IPS-11a (cell line): ENCODE measurements around the gene FIGN.

Experiments used
- H3K4me3 ChIP-seq: one replicate; pipeline ENCODE4 v1.5.1; 2013; ENCODE audit warnings: low read depth, low read length, control low read depth

FIGN gene

GRCh38 chr2:163711699-163712098, 24.1 kb downstream of the FIGN start:
- no peak overlapping the region for H3K4me3 ChIP-seq

DNA sequence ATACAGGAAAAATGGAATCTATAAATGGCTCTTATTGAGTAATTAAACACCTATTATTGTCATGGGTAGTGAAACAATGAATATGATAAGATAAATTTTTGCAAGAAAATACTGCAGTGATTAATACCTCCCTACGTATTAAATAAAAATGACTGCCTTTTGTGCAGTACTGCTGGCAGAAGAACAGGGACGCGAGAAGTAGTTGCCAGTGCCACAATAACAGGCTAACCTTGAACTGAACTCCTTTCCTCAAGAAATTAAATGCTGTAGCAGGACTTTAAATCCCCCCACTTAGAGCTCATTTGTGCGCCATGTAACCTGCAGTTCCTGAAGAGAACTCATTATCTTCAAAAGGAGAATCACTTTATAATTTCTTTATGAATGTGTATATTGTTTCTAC, 24.6 kb downstream of the FIGN start:
- H3K4me3 ChIP-seq, result no peak overlapping the region

DNA sequence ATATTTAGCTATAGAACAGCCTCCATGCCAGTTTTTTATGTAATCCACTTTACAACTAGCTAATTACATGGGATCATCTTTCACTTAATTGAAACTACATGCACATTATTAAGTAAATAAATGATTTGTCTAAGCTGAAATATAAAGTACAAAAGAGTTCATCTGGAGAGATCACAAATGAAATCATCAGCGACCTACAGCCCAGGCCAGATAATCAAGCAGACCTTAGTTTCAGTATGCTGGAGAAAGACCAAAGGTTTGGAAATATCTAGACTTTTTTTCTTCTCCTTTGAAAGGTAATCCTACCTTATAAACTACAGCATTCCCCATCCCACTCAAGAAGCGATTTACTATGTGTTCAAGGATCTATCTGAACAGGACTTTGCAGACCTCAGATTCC, 26.5 kb downstream of the FIGN start:
- no peak overlapping the region for H3K4me3 ChIP-seq

GRCh38 chr2:163708265-163708664, 27.5 kb downstream of the FIGN start:
- no peak overlapping the region for H3K4me3 ChIP-seq

DNA sequence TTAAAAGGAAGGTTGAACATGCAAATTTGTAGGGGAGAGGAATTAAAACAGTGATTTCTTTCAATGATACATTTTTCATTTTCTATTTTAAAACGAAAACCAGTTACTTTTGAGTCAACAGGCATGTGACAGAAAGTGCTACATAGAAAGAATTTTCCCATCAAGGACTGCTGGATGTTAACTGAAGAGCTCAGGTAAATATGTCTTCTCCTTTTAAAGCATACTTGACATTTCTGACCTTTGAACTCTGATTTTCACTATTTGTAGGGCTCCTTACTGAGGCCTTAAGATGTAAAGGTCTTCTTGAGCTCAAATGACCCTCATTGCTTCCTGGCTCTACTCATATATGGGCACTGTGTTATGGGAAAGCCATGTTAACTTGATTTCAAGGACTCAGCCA, 32.4 kb downstream of the FIGN start:
- no peak overlapping the region for H3K4me3 ChIP-seq

GRCh38 chr2:163701399-163702195, 34.2 kb downstream of the FIGN start:
- H3K4me3 ChIP-seq, result no peak overlapping the region

- H3K4me3 ChIP-seq, result no peak overlapping the region
Observed at GRCh38 chr2:163698857-163699256, 37.0 kb downstream of the FIGN start.

- H3K4me3 ChIP-seq, result no peak overlapping the region
Observed at GRCh38 chr2:163697846-163698637, 37.8 kb downstream of the FIGN start.

- H3K4me3 ChIP-seq, result no peak overlapping the region
Observed at GRCh38 chr2:163697429-163697828, 38.4 kb downstream of the FIGN start.

- H3K4me3 ChIP-seq, result no peak overlapping the region
Observed at GRCh38 chr2:163693484-163693883, 42.3 kb downstream of the FIGN start.

DNA sequence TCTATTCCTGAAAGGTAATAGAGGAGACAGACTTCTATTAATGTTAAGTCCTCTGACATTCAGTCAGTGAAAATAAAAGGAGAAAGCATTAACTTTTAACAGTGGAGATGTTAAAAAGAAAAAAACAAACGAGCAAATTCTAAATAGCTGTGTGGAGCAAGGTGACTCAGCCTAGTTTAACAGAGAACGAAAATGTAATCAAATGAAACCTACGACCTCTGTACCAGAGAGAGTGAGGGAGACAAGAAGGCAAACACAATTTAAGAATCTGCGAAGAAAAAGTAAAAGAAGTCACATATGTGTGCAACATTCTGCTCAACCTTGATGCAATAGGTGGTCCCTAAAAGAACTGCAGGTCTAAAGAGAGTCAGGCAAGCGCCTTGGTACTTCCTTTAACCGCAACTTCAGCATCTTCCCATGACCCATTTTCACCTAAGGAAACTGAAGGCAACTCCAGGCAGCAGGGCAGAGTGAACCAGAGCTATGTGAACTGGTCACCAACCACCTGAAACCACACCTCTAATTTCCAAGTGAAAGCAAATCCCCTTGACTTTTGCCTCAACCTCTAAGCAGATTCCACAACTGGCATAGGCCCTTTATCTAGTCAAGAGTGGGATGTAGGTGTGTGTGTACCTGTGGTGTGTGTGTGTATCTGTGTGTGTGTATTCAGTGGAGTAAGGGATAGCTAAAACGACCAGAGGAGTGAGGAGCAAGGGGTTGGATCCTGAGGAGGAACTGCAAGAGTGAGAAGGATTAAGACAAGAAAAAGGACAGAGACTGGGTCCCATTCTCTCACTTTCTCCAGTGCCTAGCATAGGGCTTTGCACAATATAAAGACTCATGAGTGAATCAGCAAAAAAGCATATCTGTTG, 43.0 kb downstream of the FIGN start:
- no peak overlapping the region for H3K4me3 ChIP-seq

GRCh38 chr2:163692081-163692480, 43.7 kb downstream of the FIGN start:
- no peak overlapping the region for H3K4me3 ChIP-seq

DNA sequence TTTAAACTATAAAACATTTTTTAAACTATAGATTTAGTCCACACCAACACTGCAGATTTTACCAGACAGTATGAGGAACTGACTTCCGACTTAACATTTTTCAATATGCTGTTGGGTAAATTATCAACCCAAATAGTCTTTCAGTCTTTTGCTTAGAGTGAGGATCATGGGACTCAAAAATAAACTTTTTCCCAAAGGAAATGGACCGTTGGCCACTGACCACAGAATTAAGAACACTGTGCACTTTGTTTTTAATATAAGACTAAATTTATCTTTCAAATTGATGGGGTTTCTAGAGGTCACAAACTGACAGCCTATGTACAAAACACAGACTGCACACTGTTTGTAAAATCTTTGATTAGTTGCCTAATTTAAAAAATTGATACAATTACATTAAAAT, 44.9 kb downstream of the FIGN start:
- no peak overlapping the region for H3K4me3 ChIP-seq

- H3K4me3 ChIP-seq, result no peak overlapping the region
Observed at GRCh38 chr2:163687217-163687616, 48.6 kb downstream of the FIGN start.

DNA sequence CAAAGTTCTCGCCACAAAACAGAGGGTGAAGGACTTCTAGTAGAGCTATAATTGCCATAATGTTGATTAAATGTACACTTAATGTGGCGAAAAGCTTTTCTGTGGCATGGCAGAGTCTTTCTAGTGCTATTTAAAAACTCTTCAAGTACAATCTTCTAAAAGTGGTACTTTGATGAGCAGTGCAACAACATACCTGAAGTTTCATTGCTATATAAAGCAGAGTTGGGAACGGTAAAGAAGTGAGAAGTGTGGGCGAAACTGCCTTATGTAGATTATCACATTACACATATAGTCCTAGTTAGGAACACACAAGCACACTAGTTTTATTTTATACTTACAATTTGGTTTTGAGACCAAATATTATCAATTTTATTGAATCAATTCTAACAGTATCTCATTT, 49.5 kb downstream of the FIGN start:
- H3K4me3 ChIP-seq, result no peak overlapping the region

- H3K4me3 ChIP-seq, result no peak overlapping the region
Observed at GRCh38 chr2:163682695-163683094, 53.1 kb downstream of the FIGN start.

GRCh38 chr2:163681745-163682144, 54.1 kb downstream of the FIGN start:
- no peak overlapping the region for H3K4me3 ChIP-seq

DNA sequence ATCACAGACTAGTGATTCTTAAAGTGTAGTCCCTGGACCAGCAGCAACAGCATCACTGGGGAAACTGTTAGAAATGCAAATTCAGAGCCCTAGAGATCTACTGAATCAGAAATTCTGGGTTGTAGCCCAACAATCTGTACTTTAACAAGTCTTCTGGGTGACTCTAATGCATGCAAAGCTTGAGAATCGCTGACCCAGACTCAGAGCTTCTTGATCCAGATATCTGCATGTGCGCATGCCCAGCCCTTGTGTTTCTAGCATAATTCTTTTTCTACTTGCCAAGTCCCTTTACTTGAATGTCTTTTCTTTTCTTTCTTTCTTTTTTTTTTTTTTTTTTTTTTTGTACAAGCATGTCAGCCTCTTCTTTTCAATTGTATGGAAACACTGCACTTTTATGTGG, 60.4 kb downstream of the FIGN start:
- H3K4me3 ChIP-seq, result no peak overlapping the region

GRCh38 chr2:163673522-163673921, 62.3 kb downstream of the FIGN start:
- no peak overlapping the region for H3K4me3 ChIP-seq

- H3K4me3 ChIP-seq, result no peak overlapping the region
Observed at GRCh38 chr2:163670929-163671328, 64.9 kb downstream of the FIGN start.

DNA sequence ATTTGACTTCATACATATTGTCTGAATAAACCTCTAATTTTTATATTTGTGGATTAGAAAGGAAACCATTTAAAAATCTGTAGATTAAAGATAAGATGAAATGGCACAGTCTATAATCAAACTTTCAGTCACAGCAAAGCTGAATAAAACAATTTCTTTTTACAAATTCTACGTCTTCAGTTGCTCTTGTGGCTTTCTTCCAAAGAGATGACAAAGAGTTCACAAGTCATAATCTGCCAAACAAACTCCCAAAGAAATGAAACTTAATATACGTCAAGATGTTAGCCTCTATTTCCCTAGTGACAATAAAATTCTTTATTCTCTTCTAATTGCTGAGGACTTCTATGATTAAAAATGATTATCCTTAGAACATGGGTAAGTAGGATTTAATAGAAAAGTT, 66.3 kb downstream of the FIGN start:
- H3K4me3 ChIP-seq, result no peak overlapping the region
